Lung (tissue), 12 donors: ENCODE data around the gene RAMP1. TPM values are rescaled to one million over a fixed set of nuclear protein-coding genes. Genes with fewer than 3 reads are reported as not detected.
A peak's percentile ranks its signal among the peaks of the same experiment; 100 is the strongest.

ENCODE experiments used
- ATAC-seq: fragments of 200-7000 bp; cut with Tn5 transposase; one replicate; pipeline ENCODE4 v1.9.1; 2020; ENCODE audit warnings: moderate number of reproducible peaks; ENCODE audit not compliant: insufficient read depth, low FRiP score
- DNase-seq, 3 donors: peaks; one replicate each; pipeline ENCODE4 v3.0.0-alpha.2; 2013 to 2017
- H3K27ac ChIP-seq, 2 donors: one replicate each; pipeline ENCODE4 v1.5.1; 2013; ENCODE audit warnings: mild to moderate bottlenecking in 2 of 2, moderate library complexity in 2 of 2, control low read depth in 1 of 2, inconsistent platforms in 1 of 2, low read depth in 1 of 2, low read length in 1 of 2
- H3K27me3 ChIP-seq, 3 donors: one replicate each; pipeline ENCODE4 v1.5.1; 2013; ENCODE audit warnings: low read length in 2 of 3; ENCODE audit not compliant: control insufficient read depth in 3 of 3, insufficient read depth in 3 of 3
- H3K36me3 ChIP-seq, 4 donors: one replicate each; pipeline ENCODE4 v1.5.1; 2013; ENCODE audit warnings: low read length in 4 of 4, mild to moderate bottlenecking in 1 of 4, moderate library complexity in 1 of 4; ENCODE audit not compliant: control insufficient read depth in 4 of 4, insufficient read depth in 4 of 4
- H3K4me1 ChIP-seq, 5 donors: one replicate each; pipeline ENCODE4 v1.5.1; 2013; ENCODE audit warnings: low read length in 5 of 5, mild to moderate bottlenecking in 2 of 5, moderate library complexity in 1 of 5; ENCODE audit not compliant: control insufficient read depth in 5 of 5, insufficient read depth in 5 of 5
- H3K4me3 ChIP-seq: one replicate; pipeline ENCODE4 v1.5.1; 2013; ENCODE audit warnings: mild to moderate bottlenecking, control low read depth, moderate library complexity
- H3K9ac ChIP-seq, 2 donors: one replicate each; pipeline ENCODE4 v1.5.1; 2013; ENCODE audit warnings: low read length in 2 of 2, control low read depth in 1 of 2; ENCODE audit not compliant: insufficient read depth in 1 of 2
- H3K9me3 ChIP-seq, 4 donors: one replicate each; pipeline ENCODE4 v1.5.1; 2013; ENCODE audit warnings: low read length in 3 of 4, mild to moderate bottlenecking in 1 of 4, moderate library complexity in 1 of 4; ENCODE audit not compliant: control insufficient read depth in 4 of 4, insufficient read depth in 3 of 4
- WGBS, 2 donors: extraction: QIAGEN DNeasy Blood & Tissue Kit; methylation state at CpG; one replicate each; pipeline ENCODE4 v1.1.7; 2013; 5-methylcytosine and 5-hydroxymethylcytosine counted together
- polyA plus RNA-seq, 2 donors: library from polyadenylated mRNA; stranded (reverse); fragments of 200-250 nt; gene quantifications; one replicate each; pipeline ENCODE4 v1.2.1, GENCODE V29; 2013
- total RNA-seq, 2 donors: library from RNA; depleted of rRNA in 1 of 2; stranded (reverse); fragments of >200 nt in 1 of 2; gene quantifications; one replicate each; pipeline ENCODE4 v1.2.1, GENCODE V29; 2014 to 2021
- TF ChIP-seq, protein P1 (sequence below): IDR thresholded peaks from 2 replicates; pipeline ENCODE4 v1.5.1; 2012; ENCODE audit warnings: mild to moderate bottlenecking; ENCODE audit errors: control extremely low read depth, extremely low read depth
- donor health status: control.
- donor health status: control.
- donor health status: Bipolar disorder and iron deficiency.
- donor health status: healthy.
- donor health status: DM: yes; HTN: yes; CAD: no.

Gene RAMP1
- total and polyA plus RNA-seq, 4 donors = 10.5 to 26.1 (median 12.6) TPM

DNA sequence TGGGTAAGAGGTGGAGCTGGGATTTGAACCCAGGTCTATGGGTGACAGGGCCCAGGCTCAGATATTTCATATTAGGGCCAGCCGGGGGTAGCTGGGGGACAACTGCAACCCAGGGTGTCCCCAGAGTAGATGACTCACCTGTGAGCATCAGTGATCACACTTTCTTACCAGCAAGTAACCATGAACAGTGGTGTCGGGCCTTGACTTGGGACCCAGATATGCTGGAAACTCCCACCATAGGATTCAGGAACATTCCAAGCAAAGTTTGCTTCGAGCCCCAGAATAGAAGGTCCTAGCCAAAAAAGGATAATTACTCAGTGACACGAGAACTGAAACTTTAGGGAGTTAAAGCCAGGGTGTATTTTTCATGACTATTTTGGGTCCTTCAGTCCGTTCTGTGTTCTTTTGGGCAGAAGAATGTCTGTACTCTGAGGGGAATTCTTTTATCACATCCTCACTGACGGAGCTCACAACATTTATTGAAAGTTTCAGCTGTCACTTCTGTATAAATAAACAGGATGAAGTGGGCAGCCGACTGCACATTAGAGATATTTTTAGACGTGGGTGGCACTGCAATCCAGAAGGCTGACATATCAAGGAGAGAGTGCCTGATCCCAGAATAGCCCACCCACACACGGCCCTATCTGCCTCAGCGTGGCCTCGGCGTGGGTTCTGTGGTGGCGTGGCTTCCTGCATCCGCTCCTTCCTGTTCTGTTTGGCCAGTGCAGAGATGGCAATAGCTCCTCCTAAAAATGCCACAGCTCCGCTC is 45.6 kb downstream of the RAMP1 start:
- TF ChIP-seq, protein P1, sequence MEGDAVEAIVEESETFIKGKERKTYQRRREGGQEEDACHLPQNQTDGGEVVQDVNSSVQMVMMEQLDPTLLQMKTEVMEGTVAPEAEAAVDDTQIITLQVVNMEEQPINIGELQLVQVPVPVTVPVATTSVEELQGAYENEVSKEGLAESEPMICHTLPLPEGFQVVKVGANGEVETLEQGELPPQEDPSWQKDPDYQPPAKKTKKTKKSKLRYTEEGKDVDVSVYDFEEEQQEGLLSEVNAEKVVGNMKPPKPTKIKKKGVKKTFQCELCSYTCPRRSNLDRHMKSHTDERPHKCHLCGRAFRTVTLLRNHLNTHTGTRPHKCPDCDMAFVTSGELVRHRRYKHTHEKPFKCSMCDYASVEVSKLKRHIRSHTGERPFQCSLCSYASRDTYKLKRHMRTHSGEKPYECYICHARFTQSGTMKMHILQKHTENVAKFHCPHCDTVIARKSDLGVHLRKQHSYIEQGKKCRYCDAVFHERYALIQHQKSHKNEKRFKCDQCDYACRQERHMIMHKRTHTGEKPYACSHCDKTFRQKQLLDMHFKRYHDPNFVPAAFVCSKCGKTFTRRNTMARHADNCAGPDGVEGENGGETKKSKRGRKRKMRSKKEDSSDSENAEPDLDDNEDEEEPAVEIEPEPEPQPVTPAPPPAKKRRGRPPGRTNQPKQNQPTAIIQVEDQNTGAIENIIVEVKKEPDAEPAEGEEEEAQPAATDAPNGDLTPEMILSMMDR = no peak
- ATAC-seq = peak; percentile 65
- Histone ChIP-seq H3K4me3 (no peak overlapping the region), H3K4me1 (peaks cover 0 to 11% (median 0%) of the 10 kb centered on the region in 5 donors), H3K9me3 (peaks cover 0 to 5% (median 0%) of the 10 kb centered on the region in 4 donors), H3K36me3 (no peaks in the 10 kb centered on the region), H3K27ac (peak overlapping the region; percentile 62 to 90), H3K27me3 (no peaks in the 10 kb centered on the region), H3K9ac (no peak overlapping the region)
- peak; percentile 69 to 83 (median 78) for DNase-seq
- WGBS, 2 donors = 18 to 22% methylated on average over 15 of the region's 15 CpGs

DNA sequence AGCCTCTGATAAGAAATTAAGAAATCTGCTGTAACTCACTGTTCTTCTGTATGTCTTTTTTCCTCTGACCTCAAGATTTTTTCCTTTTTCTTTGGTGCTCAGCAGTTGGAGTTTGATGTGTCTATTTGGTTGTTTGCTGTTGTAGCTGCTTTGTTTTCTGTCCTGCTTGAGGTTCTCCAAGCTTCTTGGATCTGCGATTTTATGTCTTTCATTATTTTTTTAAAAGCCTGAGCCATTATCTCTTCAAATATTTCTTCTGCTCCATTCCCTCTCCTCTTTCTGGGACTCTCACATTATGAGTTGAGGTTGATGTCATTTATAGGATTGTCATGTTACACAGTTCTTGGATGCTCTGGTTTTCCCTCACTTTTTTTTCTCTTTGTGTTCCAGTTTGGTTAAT is 47.7 kb downstream of the RAMP1 start:
- DNase-seq (no peak), ATAC-seq (no peak)
- H3K9me3 ChIP-seq = peaks cover 0 to 5% (median 0%) of the 10 kb centered on the region in 4 donors
- TF ChIP-seq, protein P1 = no peak
- H3K4me3 ChIP-seq = no peak overlapping the region
- H3K36me3 ChIP-seq = no peaks in the 10 kb centered on the region
- H3K27me3 ChIP-seq = no peaks in the 10 kb centered on the region
- WGBS, 2 donors = 94 to 97% methylated on average over 1 of the region's 1 CpG
- H3K4me1 ChIP-seq = peaks cover 0 to 11% (median 0%) of the 10 kb centered on the region in 5 donors
- no peak overlapping the region for H3K9ac ChIP-seq
- peak overlapping the region in 1 of 2 donors; percentile 41 for H3K27ac ChIP-seq

- H3K27me3 ChIP-seq = no peaks in the 10 kb centered on the region
- H3K9me3 ChIP-seq = peaks cover 0 to 5% (median 0%) of the 10 kb centered on the region in 4 donors
- peaks cover 0 to 11% (median 0%) of the 10 kb centered on the region in 5 donors for H3K4me1 ChIP-seq
- no peak overlapping the region for H3K9ac ChIP-seq
- DNase-seq (no peak), ATAC-seq (no peak)
- WGBS, 2 donors = 92 to 94% methylated on average over 12 to 13 of the region's 13 CpGs
- peak overlapping the region in 1 of 2 donors; percentile 58 for H3K27ac ChIP-seq
- no peaks in the 10 kb centered on the region for H3K36me3 ChIP-seq
- TF ChIP-seq, protein P1 = no peak
- H3K4me3 ChIP-seq = no peak overlapping the region
These were observed 49.8 kb downstream of the RAMP1 start for GRCh38 chr2:237909075-237909695.
